ENCODE data around the gene HIPK4. TPM values are rescaled to one million over a fixed set of nuclear protein-coding genes. Genes with fewer than 3 reads are reported as not detected.
"Not testable (repeated sequence)": the region's sequence is repeated elsewhere in the genome, so short reads cannot be mapped to it uniquely, and the experiment has no call there.

The HIPK4 gene
- total RNA-seq, 1 experiment from 2014 or later = 0.69 TPM

GRCh38 chr19:40380199-40381037 is 9.6 kb downstream of the HIPK4 start:
- no peak for DNase-seq
- no peak overlapping the region for H3K4me3 ChIP-seq
- no peaks in the 10 kb centered on the region for H3K36me3 ChIP-seq

GRCh38 chr19:40379446-40380198 is 10.4 kb downstream of the HIPK4 start:
- Histone ChIP-seq H3K4me3 (no peak overlapping the region), H3K27me3 (no peaks in the 10 kb centered on the region), H3K9me3 (no peaks in the 10 kb centered on the region), H3K36me3 (no peaks in the 10 kb centered on the region)
- no peak for DNase-seq

More at GRCh38 chr19:40380199-40381037, 9.6 kb downstream of the HIPK4 start:
- no peaks in the 10 kb centered on the region for H3K9me3 ChIP-seq
- no peaks in the 10 kb centered on the region for H3K27me3 ChIP-seq

GRCh38 chr19:40378509-40378908 is 11.5 kb downstream of the HIPK4 start:
- no peak for DNase-seq
- Histone ChIP-seq H3K9me3 (no peaks in the 10 kb centered on the region), H3K27me3 (no peaks in the 10 kb centered on the region), H3K36me3 (no peaks in the 10 kb centered on the region), H3K4me3 (no peak overlapping the region)

GRCh38 chr19:40377876-40378385 is 12.1 kb downstream of the HIPK4 start:
- Histone ChIP-seq H3K4me3 (no peak overlapping the region), H3K27me3 (no peaks in the 10 kb centered on the region), H3K9me3 (no peaks in the 10 kb centered on the region), H3K36me3 (no peaks in the 10 kb centered on the region)
- DNase-seq = no peak

- Histone ChIP-seq H3K4me3 (no peak overlapping the region), H3K9me3 (no peaks in the 10 kb centered on the region), H3K36me3 (no peaks in the 10 kb centered on the region), H3K27me3 (no peaks in the 10 kb centered on the region)
- no peak for DNase-seq
Observed at GRCh38 chr19:40376286-40376862, 13.6 kb downstream of the HIPK4 start.

GRCh38 chr19:40374084-40374483 is 15.9 kb downstream of the HIPK4 start:
- no peaks in the 10 kb centered on the region for H3K27me3 ChIP-seq
- no peak overlapping the region for H3K4me3 ChIP-seq
- no peaks in the 10 kb centered on the region for H3K36me3 ChIP-seq
- H3K9me3 ChIP-seq = no peaks in the 10 kb centered on the region
- DNase-seq = no peak

- Histone ChIP-seq H3K36me3 (no peaks in the 10 kb centered on the region; the same call in 1 of the 2 replicates), H3K27me3 (no peaks in the 10 kb centered on the region)
Observed at GRCh38 chr19:40371802-40372122, 18.2 kb downstream of the HIPK4 start.

GRCh38 chr19:40370997-40371801 is 18.8 kb downstream of the HIPK4 start:
- no peaks in the 10 kb centered on the region for H3K27me3 ChIP-seq
- H3K36me3 ChIP-seq = no peaks in the 10 kb centered on the region; the same call in 1 of the 2 replicates
- no peak overlapping the region for H3K4me3 ChIP-seq
- no peaks in the 10 kb centered on the region for H3K9me3 ChIP-seq
- DNase-seq = no peak

More at GRCh38 chr19:40371802-40372122, 18.2 kb downstream of the HIPK4 start:
- no peak for DNase-seq
- no peaks in the 10 kb centered on the region for H3K9me3 ChIP-seq
- H3K4me3 ChIP-seq = no peak overlapping the region

- not testable (repeated sequence) for H3K4me3 ChIP-seq, DNase-seq, H3K36me3 ChIP-seq, H3K27me3 ChIP-seq, H3K9me3 ChIP-seq
Observed at GRCh38 chr19:40370253-40370652, 19.7 kb downstream of the HIPK4 start.

GRCh38 chr19:40369797-40370196 is 20.2 kb downstream of the HIPK4 start:
- no peaks in the 10 kb centered on the region for H3K27me3 ChIP-seq
- no peak for DNase-seq
- no peaks in the 10 kb centered on the region; the same call in 1 of the 2 replicates for H3K36me3 ChIP-seq
- no peaks in the 10 kb centered on the region for H3K9me3 ChIP-seq
- H3K4me3 ChIP-seq = no peak overlapping the region

GRCh38 chr19:40367577-40368434 is 22.2 kb downstream of the HIPK4 start:
- no peak overlapping the region for H3K4me3 ChIP-seq
- no peaks in the 10 kb centered on the region for H3K27me3 ChIP-seq
- DNase-seq = no peak
- H3K36me3 ChIP-seq = no peaks in the 10 kb centered on the region; the same call in 1 of the 2 replicates
- H3K9me3 ChIP-seq = no peaks in the 10 kb centered on the region

GRCh38 chr19:40366697-40367561 is 23.1 kb downstream of the HIPK4 start:
- Histone ChIP-seq H3K4me3 (no peak overlapping the region), H3K27me3 (no peaks in the 10 kb centered on the region), H3K9me3 (no peaks in the 10 kb centered on the region), H3K36me3 (no peaks in the 10 kb centered on the region; the same call in 1 of the 2 replicates)
- DNase-seq = no peak

- Histone ChIP-seq H3K9me3 (no peaks in the 10 kb centered on the region), H3K36me3 (no peaks in the 10 kb centered on the region; the same call in 1 of the 2 replicates), H3K4me3 (no peak overlapping the region), H3K27me3 (no peaks in the 10 kb centered on the region)
- no peak for DNase-seq
Observed at GRCh38 chr19:40365613-40366401, 24.2 kb downstream of the HIPK4 start.

GRCh38 chr19:40365010-40365409 is 25.0 kb downstream of the HIPK4 start:
- DNase-seq = no peak
- Histone ChIP-seq H3K27me3 (no peaks in the 10 kb centered on the region), H3K9me3 (no peaks in the 10 kb centered on the region), H3K4me3 (no peak overlapping the region), H3K36me3 (no peaks in the 10 kb centered on the region; the same call in 1 of the 2 replicates)

Measured in MG63 (cell line).